Brain microvascular endothelial cell (primary cell): ENCODE measurements around the gene DCXR.

Source experiments
- DNase-seq: peaks from one replicate; pipeline ENCODE4 v3.0.0-alpha.2; 2020
- H3K27ac ChIP-seq: fragments of 250-450 bp; sonication (Bioruptor Pico); 2 replicates; pipeline ENCODE4 v1.5.1; 2020; ENCODE audit warnings: mild to moderate bottlenecking, moderate library complexity
- H3K27me3 ChIP-seq: fragments of 250-450 bp; sonication (Bioruptor Pico); replicated peaks from 2 replicates; pipeline ENCODE4 v1.5.1; 2020; ENCODE audit warnings: mild to moderate bottlenecking
- H3K36me3 ChIP-seq: fragments of 250-450 bp; sonication (Bioruptor Pico); replicated peaks from 2 replicates; pipeline ENCODE4 v1.5.1; 2020; ENCODE audit warnings: mild to moderate bottlenecking
- H3K4me3 ChIP-seq: 2 replicates; pipeline ENCODE4 v1.5.1; 2011; ENCODE audit warnings: low read depth, mild to moderate bottlenecking, control low read depth, low read length, moderate library complexity
- in situ Hi-C: cut with HindIII; loops from 2 replicates; pipeline ENCODE4 v1.10.0; 2017; ENCODE audit warnings: low sequenced_read_pairs, low pct_ligation_motif_present
- TF ChIP-seq, protein P1 (sequence below): IDR thresholded peaks from 2 replicates; pipeline ENCODE4 v1.5.1; 2011; ENCODE audit warnings: low read depth, mild to moderate bottlenecking, moderate library complexity, low read length, control low read depth, inconsistent platforms; ENCODE audit errors: missing control alignments

Gene DCXR

DNA sequence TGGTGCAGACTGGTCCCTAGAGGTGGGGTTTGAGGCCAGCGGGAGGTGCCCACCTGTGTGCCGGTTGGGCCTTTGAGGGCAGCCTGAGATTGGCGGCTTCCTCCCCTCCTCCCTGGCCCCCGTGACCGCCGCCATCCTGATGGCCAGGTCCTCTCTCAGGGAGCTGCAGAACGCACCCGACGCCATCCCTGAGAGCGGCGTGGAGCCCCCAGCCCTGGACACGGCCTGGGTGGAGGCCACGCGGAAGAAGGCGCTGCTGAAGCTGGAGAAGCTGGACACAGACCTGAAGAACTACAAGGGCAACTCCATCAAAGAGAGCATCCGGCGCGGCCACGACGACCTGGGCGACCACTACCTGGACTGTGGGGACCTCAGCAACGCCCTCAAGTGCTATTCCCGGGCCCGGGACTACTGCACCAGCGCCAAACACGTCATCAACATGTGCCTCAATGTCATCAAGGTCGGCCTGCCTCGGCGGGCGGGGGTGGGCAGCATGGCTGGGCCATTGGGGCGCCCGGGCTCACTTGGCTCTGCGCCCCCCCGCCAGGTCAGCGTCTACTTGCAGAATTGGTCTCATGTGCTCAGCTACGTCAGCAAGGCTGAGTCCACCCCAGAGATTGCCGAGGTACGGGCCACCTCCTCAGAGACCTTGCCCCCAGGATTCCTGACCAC is 17.0 kb upstream of the DCXR start:
- H3K36me3 ChIP-seq = peaks cover 47% of the 10 kb centered on the region
- no peak overlapping the region for H3K27ac ChIP-seq
- no peaks in the 10 kb centered on the region for H3K27me3 ChIP-seq
- DNase-seq = no peak
- H3K4me3 ChIP-seq = no peak overlapping the region
- TF ChIP-seq, protein P1, sequence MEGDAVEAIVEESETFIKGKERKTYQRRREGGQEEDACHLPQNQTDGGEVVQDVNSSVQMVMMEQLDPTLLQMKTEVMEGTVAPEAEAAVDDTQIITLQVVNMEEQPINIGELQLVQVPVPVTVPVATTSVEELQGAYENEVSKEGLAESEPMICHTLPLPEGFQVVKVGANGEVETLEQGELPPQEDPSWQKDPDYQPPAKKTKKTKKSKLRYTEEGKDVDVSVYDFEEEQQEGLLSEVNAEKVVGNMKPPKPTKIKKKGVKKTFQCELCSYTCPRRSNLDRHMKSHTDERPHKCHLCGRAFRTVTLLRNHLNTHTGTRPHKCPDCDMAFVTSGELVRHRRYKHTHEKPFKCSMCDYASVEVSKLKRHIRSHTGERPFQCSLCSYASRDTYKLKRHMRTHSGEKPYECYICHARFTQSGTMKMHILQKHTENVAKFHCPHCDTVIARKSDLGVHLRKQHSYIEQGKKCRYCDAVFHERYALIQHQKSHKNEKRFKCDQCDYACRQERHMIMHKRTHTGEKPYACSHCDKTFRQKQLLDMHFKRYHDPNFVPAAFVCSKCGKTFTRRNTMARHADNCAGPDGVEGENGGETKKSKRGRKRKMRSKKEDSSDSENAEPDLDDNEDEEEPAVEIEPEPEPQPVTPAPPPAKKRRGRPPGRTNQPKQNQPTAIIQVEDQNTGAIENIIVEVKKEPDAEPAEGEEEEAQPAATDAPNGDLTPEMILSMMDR = no peak
- in situ Hi-C loops = no loop called here

DNA sequence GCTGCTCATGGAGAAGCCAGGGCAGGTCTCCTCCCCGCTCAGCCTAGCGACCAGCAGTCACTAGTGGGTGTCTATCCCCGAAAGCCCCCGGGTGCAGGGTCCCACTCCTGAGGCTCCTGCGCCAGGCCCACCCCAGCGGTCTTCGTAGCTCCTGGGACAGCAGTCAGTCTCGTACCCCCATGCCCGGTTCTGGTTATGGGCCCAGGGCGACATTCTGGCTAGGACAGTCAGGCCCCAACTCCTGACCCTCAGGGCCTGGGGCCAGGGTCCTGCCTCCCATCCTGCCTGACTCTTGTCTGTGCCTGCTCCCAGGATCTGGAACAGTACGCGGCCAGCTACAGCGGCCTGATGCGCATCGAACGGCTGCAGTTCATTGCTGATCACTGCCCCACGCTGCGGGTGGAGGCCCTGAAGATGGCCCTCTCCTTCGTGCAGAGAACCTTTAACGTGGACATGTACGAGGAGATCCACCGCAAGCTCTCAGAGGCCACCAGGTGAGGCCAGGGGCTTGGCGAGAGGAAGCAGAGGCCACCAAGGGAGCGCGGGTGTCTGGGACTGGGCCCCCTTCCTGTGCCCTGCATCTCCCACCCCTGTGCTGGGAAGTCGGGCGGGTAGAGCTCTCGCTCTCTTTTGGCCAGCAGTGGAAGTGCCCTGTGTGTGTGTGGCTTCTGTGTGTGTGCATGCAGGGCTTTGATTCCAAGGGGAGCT is 16.2 kb upstream of the DCXR start:
- in situ Hi-C loops = no loop called here
- Histone ChIP-seq H3K4me3 (no peak overlapping the region), H3K27ac (no peak overlapping the region), H3K36me3 (peaks cover 47% of the 10 kb centered on the region), H3K27me3 (no peaks in the 10 kb centered on the region)
- DNase-seq = no peak
- TF ChIP-seq, protein P1 = no peak

DNA sequence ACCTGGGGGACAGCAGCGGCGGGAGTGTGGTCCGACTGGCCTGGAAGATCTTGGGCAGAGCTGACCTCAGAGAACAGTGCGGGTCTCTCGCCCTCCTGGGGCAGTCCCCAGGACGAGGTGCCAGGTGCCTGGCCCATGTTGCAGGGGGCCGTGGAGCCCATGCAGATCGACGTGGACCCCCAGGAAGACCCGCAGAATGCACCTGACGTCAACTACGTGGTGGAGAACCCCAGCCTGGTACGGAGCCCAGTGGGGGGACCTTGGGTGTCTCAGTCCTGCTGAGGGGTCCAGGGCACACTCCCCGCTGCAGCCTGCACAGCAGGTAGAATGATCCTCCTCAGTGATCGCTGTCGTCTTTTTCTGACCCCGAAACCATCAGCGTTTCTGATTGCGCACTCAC is 15.6 kb upstream of the DCXR start:
- no peaks in the 10 kb centered on the region for H3K27me3 ChIP-seq
- peaks cover 43% of the 10 kb centered on the region for H3K36me3 ChIP-seq
- no peak for DNase-seq
- no peak overlapping the region for H3K27ac ChIP-seq
- in situ Hi-C loops = no loop called here
- TF ChIP-seq, protein P1 = no peak
- peak overlapping the region; percentile 77 for H3K4me3 ChIP-seq

DNA sequence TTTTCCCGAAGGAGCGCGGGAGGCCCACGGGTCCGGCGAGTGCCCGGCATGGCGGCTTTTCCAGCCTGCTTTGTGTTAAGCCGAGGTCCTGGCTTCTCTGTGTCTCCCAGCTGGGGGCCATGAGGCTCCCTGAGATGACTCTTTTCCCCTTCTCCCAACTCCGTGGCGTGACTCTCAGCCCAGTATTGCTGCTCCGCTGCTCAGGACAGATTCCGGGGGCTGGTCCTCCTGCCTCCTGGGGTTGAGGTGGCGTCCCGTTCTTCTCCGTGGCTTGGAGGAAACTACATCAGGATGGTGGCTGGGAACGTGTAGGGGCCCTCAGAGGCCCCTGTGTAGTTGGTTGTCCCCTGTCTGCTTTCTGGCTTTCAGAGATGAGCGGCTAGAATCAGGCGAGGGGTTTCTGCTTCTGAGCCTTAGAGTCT is 15.2 kb upstream of the DCXR start:
- no peaks in the 10 kb centered on the region for H3K27me3 ChIP-seq
- no peak for DNase-seq
- peak overlapping the region; percentile 77 for H3K4me3 ChIP-seq
- in situ Hi-C loops = no loop called here
- TF ChIP-seq, protein P1 = no peak
- no peak overlapping the region for H3K27ac ChIP-seq
- H3K36me3 ChIP-seq = peaks cover 39% of the 10 kb centered on the region

DNA sequence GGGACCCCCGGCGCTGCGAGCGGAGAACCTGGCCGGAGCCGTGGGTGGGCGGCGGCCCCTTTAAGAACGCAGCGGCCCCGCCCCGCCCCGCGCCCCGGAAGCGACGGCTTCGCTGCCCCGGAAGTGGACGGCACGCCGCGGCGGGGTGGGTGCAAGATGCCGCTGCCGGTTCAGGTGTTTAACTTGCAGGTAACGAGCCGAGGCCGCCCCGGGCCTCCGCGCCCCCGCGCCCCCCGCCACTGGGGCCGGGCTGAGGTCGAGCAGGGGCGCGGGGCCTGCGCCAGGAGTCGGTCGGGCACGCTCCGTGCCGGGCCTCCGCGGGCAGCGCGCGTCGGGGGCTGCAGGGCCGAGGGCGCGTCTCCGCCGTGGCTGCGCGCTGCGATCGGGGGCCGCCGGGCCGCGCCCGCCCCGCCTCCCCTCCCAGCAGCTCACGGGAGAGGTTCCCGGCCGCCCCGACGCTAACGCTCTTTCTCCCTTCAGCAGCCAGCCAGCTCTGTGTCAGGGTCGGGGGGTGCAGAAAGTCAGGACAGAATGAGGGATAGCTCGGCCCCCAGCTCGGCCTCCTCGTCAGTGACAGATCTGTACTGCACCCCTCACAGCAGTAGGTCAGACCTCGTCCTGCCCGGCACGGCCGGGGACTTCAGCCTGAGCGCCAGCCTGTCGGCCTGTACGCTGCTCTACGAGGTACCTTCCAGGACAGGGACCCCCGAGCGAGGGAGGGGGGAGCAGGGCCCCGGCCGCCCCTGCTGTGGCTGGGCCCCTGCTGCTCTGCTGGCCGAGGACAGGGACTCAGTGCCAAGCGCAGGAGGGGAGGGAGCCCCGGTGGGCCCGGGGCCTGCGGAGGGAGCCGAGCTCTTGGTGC is 14.5 kb upstream of the DCXR start, which contains the start of the genes GPS1 and RFNG:
TSS of gene GPS1 (plus strand) at position 123 of the 862 bp plus-strand sequence. CDS start at position 157, 34 bp downstream.
TSS of gene RFNG (minus strand) at position 36 of the 862 bp plus-strand sequence. CDS start 45 bp downstream, outside the sequence.
- TF ChIP-seq, protein P1 = no peak
- no peaks in the 10 kb centered on the region for H3K27me3 ChIP-seq
- no peak for DNase-seq
- peaks cover 38% of the 10 kb centered on the region for H3K36me3 ChIP-seq
- in situ Hi-C loops = no loop called here
- peak within 1 kb of the TSS; percentile 21 for H3K27ac ChIP-seq
- peak within 1 kb of the TSS; percentile 77 for H3K4me3 ChIP-seq
